ENCODE results near the gene FER.

The FER gene

GRCh38 chr5:109076741-109077140 is 329.0 kb downstream of the FER start:
- no peak overlapping the region for H3K9ac ChIP-seq
- no peak for TF ChIP-seq Cebpa-rat (IDR thresholded peaks at IDR 0.05)
- no peaks in the 10 kb centered on the region for H3K9me3 ChIP-seq
- no peak overlapping the region for H3K27ac ChIP-seq
- H3K4me3 ChIP-seq: no peak overlapping the region
- H4K20me1 ChIP-seq: no peaks in the 10 kb centered on the region
- no peaks in the 10 kb centered on the region for H3K27me3 ChIP-seq
- H3K4me1 ChIP-seq: no peaks in the 10 kb centered on the region
- no peaks in the 10 kb centered on the region for H3K36me3 ChIP-seq
- H3K4me2 ChIP-seq: no peak overlapping the region

GRCh38 chr5:109078448-109078847 is 330.8 kb downstream of the FER start:
- Histone ChIP-seq H3K9ac (no peak overlapping the region), H3K9me3 (no peaks in the 10 kb centered on the region), H3K4me3 (no peak overlapping the region), H4K20me1 (no peaks in the 10 kb centered on the region), H3K27ac (no peak overlapping the region), H3K36me3 (no peaks in the 10 kb centered on the region), H3K4me2 (no peak overlapping the region), H3K27me3 (no peaks in the 10 kb centered on the region), H3K4me1 (no peaks in the 10 kb centered on the region)
- no peak for TF ChIP-seq Cebpa-rat (IDR thresholded peaks at IDR 0.05)

- no peak for TF ChIP-seq Cebpa-rat (IDR thresholded peaks at IDR 0.05)
- Histone ChIP-seq H3K4me2 (no peak overlapping the region), H4K20me1 (no peaks in the 10 kb centered on the region), H3K4me1 (no peaks in the 10 kb centered on the region), H3K9me3 (no peaks in the 10 kb centered on the region), H3K4me3 (no peak overlapping the region), H3K27ac (no peak overlapping the region), H3K36me3 (no peaks in the 10 kb centered on the region), H3K9ac (no peak overlapping the region), H3K27me3 (no peaks in the 10 kb centered on the region)
Observed at GRCh38 chr5:109080481-109080880, 332.8 kb downstream of the FER start.

GRCh38 chr5:109080896-109081295 is 333.2 kb downstream of the FER start:
- H4K20me1 ChIP-seq: no peaks in the 10 kb centered on the region
- H3K36me3 ChIP-seq: no peaks in the 10 kb centered on the region
- no peaks in the 10 kb centered on the region for H3K9me3 ChIP-seq
- no peak overlapping the region for H3K27ac ChIP-seq
- H3K4me2 ChIP-seq: no peak overlapping the region
- H3K9ac ChIP-seq: no peak overlapping the region
- no peak for TF ChIP-seq Cebpa-rat (IDR thresholded peaks at IDR 0.05)
- H3K27me3 ChIP-seq: no peaks in the 10 kb centered on the region
- H3K4me1 ChIP-seq: no peaks in the 10 kb centered on the region
- no peak overlapping the region for H3K4me3 ChIP-seq

- TF ChIP-seq Cebpa-rat (IDR thresholded peaks at IDR 0.05): no peak
Observed at GRCh38 chr5:109083937-109084336, 336.2 kb downstream of the FER start.

GRCh38 chr5:109089191-109089590 is 341.5 kb downstream of the FER start:
- H3K9ac ChIP-seq: no peak overlapping the region
- H4K20me1 ChIP-seq: no peaks in the 10 kb centered on the region
- H3K36me3 ChIP-seq: no peaks in the 10 kb centered on the region
- H3K27me3 ChIP-seq: no peaks in the 10 kb centered on the region
- no peak overlapping the region for H3K4me2 ChIP-seq
- no peaks in the 10 kb centered on the region for H3K4me1 ChIP-seq
- no peak overlapping the region for H3K27ac ChIP-seq
- H3K4me3 ChIP-seq: no peak overlapping the region
- TF ChIP-seq Cebpa-rat (IDR thresholded peaks at IDR 0.05): no peak
- H3K9me3 ChIP-seq: no peaks in the 10 kb centered on the region

More at GRCh38 chr5:109083937-109084336, 336.2 kb downstream of the FER start:
- H3K4me2 ChIP-seq: no peak overlapping the region
- no peaks in the 10 kb centered on the region for H3K9me3 ChIP-seq
- H3K4me1 ChIP-seq: no peaks in the 10 kb centered on the region
- no peaks in the 10 kb centered on the region for H3K27me3 ChIP-seq
- no peak overlapping the region for H3K9ac ChIP-seq
- no peak overlapping the region for H3K27ac ChIP-seq
- H4K20me1 ChIP-seq: no peaks in the 10 kb centered on the region
- no peak overlapping the region for H3K4me3 ChIP-seq
- no peaks in the 10 kb centered on the region for H3K36me3 ChIP-seq

- no peaks in the 10 kb centered on the region for H3K9me3 ChIP-seq
- no peak overlapping the region for H3K27ac ChIP-seq
Observed at GRCh38 chr5:109099081-109099480, 351.4 kb downstream of the FER start.

GRCh38 chr5:109100971-109101370 is 353.3 kb downstream of the FER start:
- Histone ChIP-seq H3K4me3 (no peak overlapping the region), H4K20me1 (no peaks in the 10 kb centered on the region), H3K4me2 (no peak overlapping the region), H3K4me1 (no peaks in the 10 kb centered on the region), H3K27ac (no peak overlapping the region), H3K9me3 (no peaks in the 10 kb centered on the region), H3K9ac (no peak overlapping the region), H3K36me3 (no peaks in the 10 kb centered on the region), H3K27me3 (no peaks in the 10 kb centered on the region)
- TF ChIP-seq Cebpa-rat (IDR thresholded peaks at IDR 0.05): no peak

More at GRCh38 chr5:109099081-109099480, 351.4 kb downstream of the FER start:
- H4K20me1 ChIP-seq: no peaks in the 10 kb centered on the region
- H3K4me1 ChIP-seq: no peaks in the 10 kb centered on the region
- H3K4me2 ChIP-seq: no peak overlapping the region
- H3K27me3 ChIP-seq: no peaks in the 10 kb centered on the region
- no peak overlapping the region for H3K9ac ChIP-seq
- no peak overlapping the region for H3K4me3 ChIP-seq
- H3K36me3 ChIP-seq: no peaks in the 10 kb centered on the region
- TF ChIP-seq Cebpa-rat (IDR thresholded peaks at IDR 0.05): no peak

GRCh38 chr5:109102096-109102690 is 354.5 kb downstream of the FER start:
- no peaks in the 10 kb centered on the region for H3K9me3 ChIP-seq
- no peaks in the 10 kb centered on the region for H3K36me3 ChIP-seq
- no peak overlapping the region for H3K4me2 ChIP-seq
- H3K9ac ChIP-seq: no peak overlapping the region
- H3K4me3 ChIP-seq: no peak overlapping the region
- no peaks in the 10 kb centered on the region for H3K4me1 ChIP-seq
- TF ChIP-seq Cebpa-rat (IDR thresholded peaks at IDR 0.05): no peak
- H4K20me1 ChIP-seq: no peaks in the 10 kb centered on the region
- no peak overlapping the region for H3K27ac ChIP-seq
- no peaks in the 10 kb centered on the region for H3K27me3 ChIP-seq

GRCh38 chr5:109105631-109106267 is 358.1 kb downstream of the FER start:
- Histone ChIP-seq H3K4me2 (no peak overlapping the region), H3K9ac (no peak overlapping the region), H3K36me3 (no peaks in the 10 kb centered on the region), H3K4me3 (no peak overlapping the region), H3K9me3 (no peaks in the 10 kb centered on the region), H3K4me1 (no peaks in the 10 kb centered on the region), H3K27me3 (no peaks in the 10 kb centered on the region), H3K27ac (no peak overlapping the region), H4K20me1 (no peaks in the 10 kb centered on the region)
- no peak for TF ChIP-seq Cebpa-rat (IDR thresholded peaks at IDR 0.05)
